RCC 7860 (cell line): ENCODE results near the gene RBMS3.
"Not testable (repeated sequence)": the region's sequence is repeated elsewhere in the genome, so short reads cannot be mapped to it uniquely, and the experiment has no call there.

Experiments
- DNase-seq: peaks from one replicate; pipeline ENCODE4 v3.0.0-alpha.2; 2015; ENCODE audit warnings: low spot score
- FAIRE-seq: peaks from 2 replicates; lab custom pipeline; 2012; peaks lifted over from hg19 to GRCh38; lab: Jason Lieb, UNC

Gene RBMS3

DNA sequence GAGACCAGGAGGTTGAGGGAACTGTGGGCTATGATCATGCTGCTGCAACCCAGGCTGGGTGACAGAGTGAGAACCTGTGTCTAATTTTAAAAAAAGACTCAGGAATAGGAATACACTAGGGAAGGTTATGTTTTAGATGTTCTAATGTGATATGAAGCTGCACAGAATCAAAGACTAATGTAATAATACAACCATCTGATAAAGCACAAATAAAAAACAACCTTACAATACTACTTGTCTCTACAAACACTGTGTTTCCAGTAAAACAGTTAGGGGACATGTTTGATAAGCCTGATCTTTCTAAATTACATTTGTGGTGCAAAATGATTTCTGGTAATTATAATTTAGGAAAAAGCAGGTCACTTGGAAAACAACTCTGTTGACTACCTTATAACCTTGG, 56.7 kb downstream of the RBMS3 start:
- no peak for FAIRE-seq

DNA sequence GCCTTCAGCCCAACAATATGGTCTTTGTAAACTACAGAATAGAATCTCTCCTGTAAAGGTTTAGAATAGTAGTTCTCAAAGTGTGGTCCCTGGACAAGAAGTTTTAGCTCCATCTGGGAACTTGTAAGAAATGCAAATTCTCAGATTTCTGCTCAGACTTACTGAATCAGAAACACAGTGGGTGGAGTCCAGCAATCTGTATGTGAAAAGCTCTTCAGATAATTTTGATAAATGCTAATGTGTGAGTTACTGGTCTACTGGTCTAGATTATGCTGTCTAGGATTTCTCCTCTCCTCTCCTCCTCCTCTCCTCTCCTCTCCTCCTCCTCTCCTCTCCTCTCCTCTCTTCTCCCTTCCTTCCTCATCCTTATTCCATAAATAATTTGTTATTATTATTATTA, 57.5 kb downstream of the RBMS3 start:
- FAIRE-seq (no peak), DNase-seq (no peak)

More for the DNA sequence above, 56.7 kb downstream of the RBMS3 start:
- DNase-seq = no peak

DNA sequence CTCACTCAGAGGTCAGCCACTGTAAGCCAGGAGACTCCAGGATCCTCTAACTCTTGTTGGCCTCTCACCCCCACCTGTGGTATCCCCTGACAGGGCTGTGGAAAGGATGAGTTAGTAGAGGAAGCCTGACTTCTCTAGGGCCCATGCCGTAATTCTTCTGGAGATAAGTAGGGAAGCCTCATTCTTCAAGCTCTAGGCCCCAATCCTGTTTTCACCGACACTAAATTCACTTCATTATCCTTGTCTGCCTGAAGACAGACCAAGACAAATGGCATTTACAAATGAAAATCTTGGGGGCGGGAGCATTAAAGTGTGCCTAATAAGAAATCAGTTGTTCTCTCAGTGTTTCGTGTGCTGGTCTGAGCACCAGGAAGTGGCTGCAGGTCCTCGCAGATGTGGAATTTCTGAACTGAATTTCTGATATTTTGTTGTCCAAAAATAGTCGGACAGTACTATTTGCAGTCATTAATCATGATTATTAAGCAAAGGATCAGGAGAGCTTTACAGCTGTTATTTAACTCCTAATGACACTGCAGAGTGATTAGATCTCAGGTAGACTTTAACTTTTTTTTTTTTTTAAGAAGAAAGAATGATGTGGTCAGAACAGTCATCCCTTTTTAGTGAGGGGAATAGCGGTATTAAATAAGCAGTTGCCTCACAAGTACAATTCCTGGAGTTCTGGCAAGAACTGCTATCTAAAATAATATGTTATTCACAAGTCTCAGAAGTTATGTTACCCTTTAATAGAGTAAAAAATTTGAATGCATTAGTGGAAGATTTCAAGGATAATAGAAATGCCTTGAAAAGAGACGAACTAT, 58.4 kb downstream of the RBMS3 start:
- no peak for DNase-seq
- FAIRE-seq = no peak

DNA sequence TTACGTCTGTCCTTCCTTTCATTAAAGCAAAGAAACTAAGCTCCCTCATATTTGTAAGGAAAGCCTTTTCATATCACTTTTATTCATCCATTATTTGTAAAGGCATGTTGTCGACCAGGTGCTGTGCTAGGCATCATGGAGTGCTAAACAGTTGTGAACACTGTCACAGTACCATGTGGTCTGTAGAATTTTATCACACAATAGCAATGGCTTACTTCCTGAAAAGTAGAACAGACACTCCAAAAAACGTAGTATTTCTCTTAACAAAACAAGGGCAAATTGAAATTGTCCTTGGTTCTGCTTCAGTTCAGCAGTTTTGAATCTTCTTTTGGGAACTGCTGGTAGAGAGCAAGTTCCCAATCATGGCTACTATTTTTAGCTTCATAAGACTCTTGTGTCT, 63.3 kb downstream of the RBMS3 start:
- FAIRE-seq = no peak
- no peak for DNase-seq

DNA sequence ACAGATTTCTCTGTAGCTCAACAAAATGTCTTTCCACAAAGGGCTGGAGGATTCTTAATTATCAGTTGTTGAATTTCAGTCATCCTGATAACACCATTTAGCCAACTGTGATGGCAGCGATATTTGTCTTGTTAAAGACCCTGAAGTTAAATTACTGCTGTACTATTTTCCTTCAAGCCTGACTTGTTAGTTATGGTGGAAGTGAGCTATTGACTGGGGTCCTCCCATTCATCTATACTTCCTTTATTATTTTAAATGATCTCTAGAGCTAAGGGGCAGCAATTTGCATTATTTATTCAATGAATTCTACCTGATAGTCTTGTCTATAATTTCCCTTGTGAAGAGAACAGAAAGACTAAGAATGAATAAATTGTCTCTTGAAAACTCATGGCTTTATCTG, 64.1 kb downstream of the RBMS3 start:
- no peak for DNase-seq
- FAIRE-seq = no peak

DNA sequence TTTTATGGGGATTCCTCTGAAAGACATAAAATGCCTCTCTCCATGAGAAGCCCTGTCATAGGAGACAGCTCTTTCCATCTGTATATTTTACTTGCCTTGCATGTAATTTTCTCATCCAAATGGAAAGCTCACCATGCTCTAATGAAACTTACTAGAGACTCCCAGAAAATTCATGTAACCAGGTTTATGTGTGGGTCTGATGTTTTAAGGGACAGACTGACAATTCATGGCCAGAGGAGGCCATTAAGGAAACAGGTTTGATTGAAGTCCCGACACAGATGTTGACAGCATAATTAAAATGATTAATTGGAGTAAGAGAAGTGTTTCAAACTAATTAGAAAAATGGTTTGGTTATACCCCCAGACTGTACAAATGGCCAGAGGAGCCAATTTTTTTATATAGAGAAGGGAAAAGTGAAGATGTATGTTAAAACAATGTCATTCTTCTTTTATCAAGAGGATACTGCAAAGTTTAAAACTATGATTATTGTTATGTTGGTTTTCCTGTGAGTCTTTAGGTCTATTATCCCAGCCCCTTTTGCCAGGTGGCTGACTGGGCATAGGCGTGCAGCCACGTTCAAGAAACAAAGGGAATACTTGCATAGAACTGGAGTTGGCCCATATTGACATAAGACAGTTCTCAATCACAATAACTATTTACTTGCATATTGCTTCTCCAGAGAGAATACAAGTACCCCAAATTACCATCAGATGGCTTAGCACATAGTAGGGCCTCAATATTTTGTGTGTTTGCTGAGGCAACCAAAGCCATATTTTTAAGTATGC, 64.8 kb downstream of the RBMS3 start:
- DNase-seq (no peak), FAIRE-seq (no peak)

DNA sequence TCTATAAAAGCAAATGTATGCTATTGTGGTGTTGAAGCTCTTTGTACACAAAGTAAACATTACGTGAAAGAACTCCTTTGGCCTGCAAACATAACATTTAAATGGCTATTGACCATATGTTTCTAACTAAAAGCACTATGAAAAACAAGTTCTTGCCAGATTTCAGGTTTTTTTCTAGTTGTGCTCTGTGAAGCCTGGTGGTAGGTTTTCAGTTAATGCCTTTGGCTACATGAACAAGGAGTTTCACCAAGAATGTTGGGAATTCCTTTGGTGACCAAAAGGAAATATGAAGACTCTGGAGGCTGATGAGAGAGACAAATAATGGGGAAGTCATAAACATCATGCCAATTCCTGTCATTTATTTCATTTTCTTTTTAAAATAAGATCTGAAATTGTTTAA, 66.0 kb downstream of the RBMS3 start:
- DNase-seq (no peak), FAIRE-seq (no peak)

DNA sequence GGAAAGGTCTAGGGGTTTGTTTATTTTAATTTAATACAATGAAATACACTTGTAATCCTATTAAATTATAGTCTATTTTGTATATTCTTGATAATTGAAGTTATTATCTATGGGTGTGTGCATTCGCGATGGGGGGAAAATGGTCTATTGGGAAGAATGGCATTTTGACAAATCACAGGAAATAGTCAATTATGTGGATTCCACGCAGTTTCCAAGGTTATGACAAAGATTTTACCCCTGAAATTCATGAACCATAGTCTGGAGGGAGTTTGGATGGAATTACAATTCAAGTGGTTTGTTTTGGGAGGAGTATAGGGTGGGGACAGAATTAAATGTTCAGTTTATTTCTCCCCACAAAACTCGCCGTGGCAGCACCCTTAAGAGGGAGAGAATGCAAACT, 66.5 kb downstream of the RBMS3 start:
- no peak for DNase-seq
- FAIRE-seq = no peak

DNA sequence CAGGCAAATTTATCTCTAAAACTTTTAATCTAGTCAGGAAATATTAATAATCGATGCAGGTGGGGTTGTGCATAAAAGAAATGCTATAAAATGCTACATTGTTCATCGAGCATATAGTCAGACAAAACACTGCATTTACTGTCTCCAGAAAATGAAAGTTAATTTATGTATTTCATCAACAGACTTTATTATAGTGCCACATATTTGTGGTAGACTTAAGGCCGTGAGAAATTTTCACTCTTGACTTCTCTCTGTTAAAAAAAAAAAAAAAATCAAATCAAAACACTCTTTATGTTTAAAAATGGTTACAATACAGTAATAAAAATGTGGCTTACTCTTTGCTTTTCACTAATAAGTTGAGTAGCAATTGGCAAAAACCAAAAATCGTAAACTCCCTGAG, 67.4 kb downstream of the RBMS3 start:
- no peak for FAIRE-seq
- no peak for DNase-seq

DNA sequence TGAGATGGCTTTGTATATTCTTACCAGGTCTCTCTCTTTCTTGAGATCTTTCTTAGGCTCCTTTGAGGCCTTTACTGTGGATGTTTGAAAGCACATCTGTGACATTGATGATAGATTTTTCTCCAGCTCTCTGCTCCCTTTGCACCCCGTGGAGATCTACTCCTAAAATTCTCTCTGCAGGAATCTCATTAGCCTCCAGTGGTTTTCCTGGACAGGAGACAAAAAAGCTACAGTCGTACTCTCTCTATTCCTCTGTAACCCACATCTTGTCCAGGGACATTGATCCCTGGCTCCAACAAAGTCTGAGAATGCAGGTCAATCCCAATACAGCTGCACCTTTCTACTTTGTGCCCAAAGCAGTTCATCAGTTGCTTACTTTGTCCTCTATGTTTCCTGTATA, 68.2 kb downstream of the RBMS3 start:
- FAIRE-seq = no peak

DNA sequence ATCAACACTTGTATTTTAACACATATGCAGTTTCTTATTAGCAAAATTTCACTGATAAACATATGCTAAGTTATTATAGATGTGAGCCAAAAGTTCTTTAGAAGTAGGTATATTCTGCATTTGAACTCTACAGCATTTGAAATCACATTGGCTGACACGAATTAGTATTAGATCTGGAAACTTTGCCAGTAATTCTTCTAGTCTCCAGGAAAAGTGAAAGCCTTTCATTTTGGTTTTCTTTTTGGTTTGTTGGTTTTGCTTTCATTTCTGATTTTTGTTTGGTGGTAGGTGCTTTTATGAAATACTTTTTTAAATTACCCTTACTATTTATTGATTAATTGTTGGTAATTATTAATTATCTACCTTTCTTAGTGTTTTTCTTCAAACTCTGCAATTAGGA, 72.9 kb downstream of the RBMS3 start:
- FAIRE-seq (no peak), DNase-seq (no peak)

More for the DNA sequence above, 68.2 kb downstream of the RBMS3 start:
- no peak for DNase-seq

DNA sequence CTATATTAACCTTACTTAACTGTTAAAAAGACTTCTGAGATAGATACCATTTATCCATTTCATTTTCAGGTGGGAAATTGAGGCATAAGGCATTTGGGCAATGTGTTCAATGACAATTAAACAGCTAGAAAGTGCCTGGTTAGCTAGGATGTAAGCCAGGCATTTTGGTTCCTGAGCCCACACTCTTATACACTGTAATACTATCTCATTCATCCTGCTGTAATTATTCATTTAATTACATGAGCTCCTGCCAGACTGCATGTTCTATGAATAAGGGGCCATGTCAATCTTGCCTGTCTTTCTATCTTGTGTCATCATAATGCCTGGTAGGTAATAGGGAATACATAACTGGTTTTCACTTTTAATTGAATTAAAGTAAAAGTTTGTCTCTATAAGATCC, 74.0 kb downstream of the RBMS3 start:
- no peak for DNase-seq
- FAIRE-seq = no peak

DNA sequence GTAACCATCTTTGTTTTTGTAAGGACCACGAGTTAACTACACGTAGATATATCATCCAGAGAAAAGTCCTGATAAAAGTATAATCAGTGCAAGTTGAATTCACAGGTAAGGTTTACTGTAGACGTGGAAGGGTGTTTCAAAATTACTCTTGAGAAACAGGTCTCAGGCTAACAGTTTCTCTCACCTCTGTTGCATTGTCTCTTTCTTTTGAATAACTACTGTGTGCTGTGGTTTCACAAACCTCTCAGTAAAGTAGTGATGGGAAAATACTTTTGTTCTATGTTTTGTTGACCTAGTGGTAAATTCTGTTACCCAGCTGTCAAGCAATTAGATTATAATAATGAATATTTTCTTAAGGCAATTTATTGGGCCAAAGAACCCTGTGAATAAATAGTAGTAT, 75.2 kb downstream of the RBMS3 start:
- FAIRE-seq (no peak), DNase-seq (no peak)

DNA sequence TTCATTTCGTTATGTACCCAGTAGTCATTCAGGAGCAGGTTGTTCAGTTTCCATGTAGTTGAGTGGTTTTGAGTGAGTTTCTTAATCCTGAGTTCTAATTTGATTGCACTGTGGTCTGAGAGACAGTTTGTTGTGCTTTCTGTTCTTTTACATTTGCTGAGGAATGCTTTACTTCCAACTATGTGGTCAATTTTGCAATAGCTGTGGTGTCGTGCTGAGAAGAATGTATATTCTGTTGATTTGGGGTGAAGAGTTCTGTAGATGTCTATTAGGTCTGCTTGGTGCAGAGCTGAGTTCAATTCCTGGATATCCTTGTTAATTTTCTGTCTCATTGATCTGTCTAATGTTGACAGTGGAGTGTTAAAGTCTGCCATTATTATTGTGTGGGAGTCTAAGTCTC, 79.4 kb downstream of the RBMS3 start:
- not testable (repeated sequence) for FAIRE-seq

DNA sequence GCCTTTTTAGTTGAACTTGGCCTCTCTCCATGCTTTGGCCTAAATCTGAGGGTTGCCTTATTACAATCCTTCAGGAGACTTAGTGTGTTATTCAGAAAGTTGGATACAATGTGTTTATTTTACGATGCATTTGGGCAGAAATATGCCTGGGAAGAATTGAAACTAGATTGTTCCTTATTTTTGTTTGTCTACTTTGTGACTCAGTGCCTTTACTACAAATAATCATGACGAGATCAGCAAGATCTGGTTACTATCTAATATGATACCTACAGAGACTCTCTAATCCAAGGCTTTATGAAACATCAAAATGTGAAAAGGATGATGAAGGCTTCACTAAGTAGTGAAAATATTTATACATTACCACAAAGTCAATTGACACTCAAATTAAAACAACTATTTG, 82.2 kb downstream of the RBMS3 start:
- FAIRE-seq (no peak), DNase-seq (no peak)

More for the DNA sequence above, 79.4 kb downstream of the RBMS3 start:
- not testable (repeated sequence) for DNase-seq

DNA sequence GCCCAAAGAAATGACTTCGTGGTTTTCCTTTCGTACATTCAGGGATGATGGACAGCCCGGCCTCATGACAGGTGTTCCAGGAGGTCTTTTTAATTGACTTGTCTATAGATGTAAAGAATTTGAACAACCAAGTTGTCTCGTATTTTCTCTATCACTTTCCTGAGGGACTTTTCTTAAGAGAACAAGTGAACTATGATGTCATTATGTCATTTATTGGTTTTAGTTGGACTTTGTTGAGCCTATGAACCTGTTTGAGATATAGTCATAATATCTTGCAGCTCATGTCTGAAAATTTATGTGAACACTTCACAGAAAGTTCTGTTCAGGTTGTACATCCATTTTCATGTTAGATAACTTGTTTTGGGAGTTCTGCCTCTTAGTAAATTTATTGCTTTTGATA, 89.2 kb downstream of the RBMS3 start:
- DNase-seq = no peak
- no peak for FAIRE-seq

DNA sequence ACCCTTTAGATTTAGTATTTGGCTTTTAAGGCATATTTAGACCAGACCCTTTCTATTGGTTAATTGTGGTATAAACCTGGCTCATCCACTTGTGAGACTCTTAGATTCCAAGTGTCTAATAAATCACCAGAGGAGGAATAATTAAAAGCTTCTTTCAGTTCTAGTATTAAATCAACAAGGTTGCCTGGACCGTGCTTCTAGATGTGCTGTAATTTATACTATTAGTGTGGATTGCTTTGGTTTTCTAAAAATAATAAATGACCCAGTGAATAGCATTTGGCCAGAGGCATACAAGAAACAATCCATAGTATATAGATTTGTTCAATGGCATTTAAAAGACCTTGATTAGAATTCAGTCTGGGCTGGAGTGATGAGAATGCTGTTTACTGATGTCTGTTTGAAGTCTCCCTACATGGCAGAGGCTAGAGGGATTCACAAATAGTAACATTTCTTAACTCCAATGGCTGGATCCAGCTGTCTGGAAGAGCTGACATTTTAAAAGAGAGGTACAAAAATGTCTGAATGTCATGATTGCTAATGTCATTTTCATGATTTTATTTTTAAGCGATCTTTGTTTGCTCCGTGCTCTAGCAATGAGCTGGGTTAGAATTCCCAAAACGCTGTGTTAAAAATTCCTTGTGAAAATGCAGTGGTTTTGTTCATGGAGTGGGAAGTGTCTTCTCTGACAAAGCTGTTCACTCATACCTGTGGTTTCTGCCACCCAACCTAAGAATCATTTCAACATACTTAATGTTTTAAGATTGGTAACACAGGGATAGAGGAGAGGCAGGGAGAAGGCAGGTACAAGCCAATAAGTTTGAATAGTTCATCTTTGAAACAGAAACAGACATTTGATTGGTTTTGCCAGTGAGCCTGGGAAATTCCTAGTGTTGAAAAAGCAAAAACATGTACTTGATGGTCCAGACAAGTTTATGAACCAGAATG, 89.9 kb downstream of the RBMS3 start:
- FAIRE-seq (peak; percentile 64), DNase-seq (peak; percentile 11)

DNA sequence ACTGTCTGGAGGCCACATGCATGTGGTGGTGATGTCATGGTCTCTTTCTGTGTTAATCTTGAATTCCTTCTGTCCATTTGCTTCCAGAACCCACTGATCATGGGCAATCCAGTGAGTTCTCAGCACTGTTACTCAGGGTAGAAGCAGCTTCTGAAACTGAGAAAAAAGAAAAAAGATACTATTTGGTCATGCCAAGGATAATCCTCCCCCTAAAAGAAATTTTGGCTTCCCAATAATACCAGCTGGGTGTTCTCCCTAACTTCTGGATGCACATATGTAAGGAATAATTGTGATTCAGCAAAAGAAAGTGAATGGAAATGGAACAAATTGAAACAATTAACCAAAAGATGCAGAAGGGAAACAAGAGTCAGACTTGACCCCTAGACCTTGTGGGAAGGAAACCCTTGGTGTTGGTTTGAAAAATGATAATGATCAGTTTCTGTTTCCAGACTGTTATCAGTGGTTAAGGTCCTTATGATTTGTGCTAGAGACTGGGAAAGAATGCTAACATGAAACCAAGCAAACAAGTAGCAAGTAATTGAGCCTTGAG, 92.3 kb downstream of the RBMS3 start:
- no peak for DNase-seq

DNA sequence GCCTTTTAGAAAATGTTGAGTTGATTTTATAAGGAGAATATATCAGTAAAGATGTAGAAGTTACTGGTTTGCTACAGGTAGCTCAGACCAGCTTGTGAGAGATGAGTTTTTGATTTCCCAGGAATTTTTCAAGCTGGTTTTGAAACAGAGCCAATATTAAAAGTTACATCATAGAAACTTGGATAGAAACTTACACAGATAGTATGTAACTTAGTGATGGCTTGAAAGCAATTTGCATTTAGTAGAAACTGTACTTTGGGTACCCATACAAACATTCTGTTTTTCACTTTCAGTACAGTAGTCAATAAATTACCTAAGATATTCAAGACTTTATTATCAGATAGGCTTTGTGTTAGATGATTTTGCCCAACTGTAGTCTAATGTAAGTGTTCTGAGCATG, 93.4 kb downstream of the RBMS3 start:
- DNase-seq = no peak
- FAIRE-seq = no peak

More for the DNA sequence above, 92.3 kb downstream of the RBMS3 start:
- FAIRE-seq = no peak

DNA sequence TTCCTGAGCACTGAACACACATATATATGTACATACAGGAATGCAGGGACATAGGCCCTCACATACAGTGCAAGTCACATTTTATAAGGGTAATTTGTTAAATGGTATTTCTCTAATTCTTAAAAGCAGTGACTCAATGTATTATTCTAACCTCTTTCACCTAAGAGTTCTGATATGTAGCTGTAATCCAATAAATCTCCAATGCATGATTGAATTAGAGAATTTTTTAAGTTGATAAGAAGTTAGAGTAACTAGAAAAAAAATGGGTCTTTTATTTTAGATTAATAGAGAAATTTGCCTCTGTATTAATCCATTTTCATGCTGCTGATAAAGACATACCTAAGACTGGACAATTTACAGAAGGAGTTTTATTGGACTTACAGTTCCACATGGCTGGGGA, 98.2 kb downstream of the RBMS3 start:
- DNase-seq (no peak), FAIRE-seq (no peak)

DNA sequence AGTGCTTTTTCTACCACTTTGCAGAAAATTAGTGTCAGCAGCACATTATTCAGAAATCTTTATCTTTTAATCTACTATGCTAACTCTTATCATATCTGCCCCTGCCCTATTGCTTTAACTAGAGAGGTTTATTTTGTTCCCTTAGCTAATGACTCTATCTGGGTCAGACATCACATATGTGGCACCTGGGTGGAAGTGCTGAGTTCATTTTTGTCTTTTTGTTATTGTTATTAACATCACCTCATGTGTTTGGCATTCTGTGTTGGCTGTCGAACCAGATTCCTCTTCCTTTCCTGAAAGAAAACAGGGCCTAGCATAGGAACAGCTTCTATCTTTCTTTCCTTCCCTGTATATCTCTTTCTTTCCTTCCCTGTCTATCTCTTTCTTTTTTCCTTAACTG, 100.7 kb downstream of the RBMS3 start:
- FAIRE-seq (no peak), DNase-seq (no peak)
